Transverse colon (tissue), 4 donors: ENCODE results near the gene SDHAF4. TPM values are rescaled to one million over a fixed set of nuclear protein-coding genes. Genes with fewer than 3 reads are reported as not detected.
"Not testable (repeated sequence)": the region's sequence is repeated elsewhere in the genome, so short reads cannot be mapped to it uniquely, and the experiment has no call there.

Source experiments
- DNase-seq: peaks from one replicate; pipeline ENCODE4 v3.0.0-alpha.2; 2019
- H3K27ac ChIP-seq, 4 donors: fragments of 200-600 bp; sonication (generic); 2 replicates each; pipeline ENCODE4 v1.5.1; 2016 to 2018; ENCODE audit warnings: inconsistent platforms in 4 of 4
- H3K27me3 ChIP-seq: fragments of 200-600 bp; sonication (generic); 2 replicates; pipeline ENCODE4 v1.5.1; 2017; ENCODE audit warnings: inconsistent platforms
- H3K36me3 ChIP-seq, 4 donors: fragments of 200-600 bp; sonication (generic); 2 replicates each; pipeline ENCODE4 v1.5.1; 2017 to 2019; ENCODE audit warnings: inconsistent platforms in 4 of 4
- H3K4me1 ChIP-seq, 4 donors: fragments of 200-600 bp; sonication (generic); 2 replicates each; pipeline ENCODE4 v1.5.1; 2017 to 2020; ENCODE audit warnings: inconsistent platforms in 4 of 4
- H3K4me3 ChIP-seq, 4 donors: fragments of 200-600 bp; sonication (generic); 1 replicate in 1 of 4; 2 replicates in 3 of 4; pipeline versions ENCODE4 v1.5.1 to v1.6.1; 2017 to 2019; ENCODE audit warnings: inconsistent platforms in 4 of 4
- H3K9me3 ChIP-seq, 2 donors: fragments of 200-600 bp; sonication (generic); 2 replicates each; pipeline ENCODE4 v1.5.1; 2017 to 2019; ENCODE audit warnings: inconsistent platforms in 2 of 2
- CTCF ChIP-seq, 5 experiments: fragments of 200-600 bp in 3 of 5; fragments of 450-650 bp in 2 of 5; sonication (generic) in 3 of 5; IDR thresholded peaks; 1 replicate in 2 of 5; 2 replicates in 3 of 5; pipeline ENCODE4 v1.5.1; 2016 to 2017; ENCODE audit warnings: antibody characterized with exemption in 5 of 5, inconsistent platforms in 3 of 5, mild to moderate bottlenecking in 2 of 5, moderate library complexity in 1 of 5
- EP300 ChIP-seq: sonication (generic); formaldehyde crosslinking; IDR thresholded peaks from one replicate; pipeline ENCODE4 v1.6.1; 2017; ENCODE audit warnings: antibody characterized with exemption, low read depth
- POLR2A ChIP-seq: fragments of 450-650 bp; IDR thresholded peaks from one replicate; pipeline ENCODE4 v1.6.1; 2016; ENCODE audit warnings: antibody characterized with exemption, mild to moderate bottlenecking, moderate library complexity
- POLR2AphosphoS5 ChIP-seq, 3 donors: sonication (generic); formaldehyde crosslinking; IDR thresholded peaks; one replicate each; pipeline ENCODE4 v1.6.1; 2016; ENCODE audit warnings: antibody characterized with exemption in 3 of 3
- WGBS, 2 donors: methylation state at CpG; one replicate each; pipeline ENCODE4 v1.1.5; 2018; ENCODE audit warnings: low coverage in 1 of 2; 5-methylcytosine and 5-hydroxymethylcytosine counted together
- in situ Hi-C, 4 donors: fragments of 200-750 bp; cut with MboI; loops; one replicate each; pipeline versions ENCODE4 v1.15.0 to v1.15.1; 2017; ENCODE audit warnings: low sequenced_read_pairs in 3 of 4, low pct_ligation_motif_present in 1 of 4, low pct_unique_long_range_greater_than_20kb in 1 of 4
- intact Hi-C: fragments of 100-400 bp; cut with DNase I; formaldehyde crosslinking; loops from one replicate; pipeline ENCODE4 v1.15.1; 2023; ENCODE audit warnings: low total_unique reads
- total RNA-seq, 4 donors: library from RNA; depleted of rRNA; stranded (reverse); fragments of >200 nt; gene quantifications; one replicate each; pipeline ENCODE4 v1.1.0, GENCODE V29; 2016

The SDHAF4 gene
- total RNA-seq, 4 donors from 2014 or later, result 1.9 to 8.3 (median 5.3) TPM

GRCh38 chr6:70592391-70593117 is 25.8 kb downstream of the SDHAF4 start:
- TF ChIP-seq POLR2A, result no peak
- TF ChIP-seq POLR2AphosphoS5 (IDR thresholded peaks at IDR 0.05), result no peak
- TF ChIP-seq CTCF (IDR thresholded peaks at IDR 0.05), result no peak
- TF ChIP-seq EP300, result no peak
- no peak for DNase-seq
- Histone ChIP-seq H3K27me3 (no peaks in the 10 kb centered on the region), H3K4me3 (no peak overlapping the region), H3K36me3 (no peaks in the 10 kb centered on the region), H3K9me3 (no peaks in the 10 kb centered on the region), H3K27ac (no peak overlapping the region), H3K4me1 (no peaks in the 10 kb centered on the region)
- 57 to 68% methylated on average over 3 to 5 of the region's 5 CpGs for WGBS, 2 donors
- in situ Hi-C loops, result no loop called here
- intact Hi-C loops, result no loop called here

GRCh38 chr6:70593118-70593486 is 26.4 kb downstream of the SDHAF4 start:
- Histone ChIP-seq H3K4me1 (no peaks in the 10 kb centered on the region), H3K9me3 (no peaks in the 10 kb centered on the region), H3K36me3 (no peaks in the 10 kb centered on the region), H3K27me3 (no peaks in the 10 kb centered on the region), H3K27ac (no peak overlapping the region), H3K4me3 (no peak overlapping the region)
- in situ Hi-C loops (no loop called here), intact Hi-C loops (no loop called here)
- DNase-seq, result no peak
- TF ChIP-seq CTCF (IDR thresholded peaks at IDR 0.05) (no peak), EP300 (no peak), POLR2AphosphoS5 (IDR thresholded peaks at IDR 0.05) (no peak), POLR2A (no peak)
- WGBS, 2 donors, result 86% methylated on average over 3 of the region's 3 CpGs; no CpG with 5 or more reads in 1 of the 2 donors

GRCh38 chr6:70599187-70599586 is 32.5 kb downstream of the SDHAF4 start:
- Histone ChIP-seq H3K36me3 (no peaks in the 10 kb centered on the region), H3K27ac (no peak overlapping the region), H3K4me3 (no peak overlapping the region), H3K4me1 (no peaks in the 10 kb centered on the region), H3K27me3 (no peaks in the 10 kb centered on the region), H3K9me3 (no peaks in the 10 kb centered on the region)
- in situ Hi-C loops, result no loop called here
- 71% methylated on average over 4 of the region's 4 CpGs; no CpG with 5 or more reads in 1 of the 2 donors for WGBS, 2 donors
- no peak for TF ChIP-seq POLR2AphosphoS5 (IDR thresholded peaks at IDR 0.05)
- no peak for TF ChIP-seq CTCF (IDR thresholded peaks at IDR 0.05)
- TF ChIP-seq EP300, result no peak
- TF ChIP-seq POLR2A, result no peak
- DNase-seq, result no peak
- intact Hi-C loops, result no loop called here

GRCh38 chr6:70601014-70601413 is 34.3 kb downstream of the SDHAF4 start:
- no peaks in the 10 kb centered on the region for H3K4me1 ChIP-seq
- no peaks in the 10 kb centered on the region for H3K27me3 ChIP-seq
- no peak overlapping the region for H3K27ac ChIP-seq
- 55 to 100% methylated on average over 1 to 3 of the region's 3 CpGs for WGBS, 2 donors
- in situ Hi-C loops (no loop called here), intact Hi-C loops (no loop called here)
- no peak for TF ChIP-seq EP300
- DNase-seq, result no peak
- no peaks in the 10 kb centered on the region for H3K36me3 ChIP-seq
- H3K9me3 ChIP-seq, result no peaks in the 10 kb centered on the region
- H3K4me3 ChIP-seq, result no peak overlapping the region

GRCh38 chr6:70604254-70604653 is 37.5 kb downstream of the SDHAF4 start:
- no peaks in the 10 kb centered on the region for H3K9me3 ChIP-seq
- in situ Hi-C loops (no loop called here), intact Hi-C loops (no loop called here)
- no peak for TF ChIP-seq CTCF (IDR thresholded peaks at IDR 0.05)
- H3K36me3 ChIP-seq, result no peaks in the 10 kb centered on the region
- no peak overlapping the region for H3K27ac ChIP-seq
- H3K27me3 ChIP-seq, result no peaks in the 10 kb centered on the region
- 91% methylated on average over 6 of the region's 6 CpGs; no CpG with 5 or more reads in 1 of the 2 donors for WGBS, 2 donors
- no peaks in the 10 kb centered on the region for H3K4me1 ChIP-seq
- no peak overlapping the region for H3K4me3 ChIP-seq
- no peak for DNase-seq

- WGBS, 2 donors, result 70 to 80% methylated on average over 2 of the region's 2 CpGs
- H3K4me1 ChIP-seq, H3K4me3 ChIP-seq, H3K27me3 ChIP-seq, DNase-seq, H3K27ac ChIP-seq, H3K36me3 ChIP-seq, H3K9me3 ChIP-seq, intact Hi-C loops, in situ Hi-C loops: not testable (repeated sequence)
Measured at GRCh38 chr6:70607371-70607770, 40.6 kb downstream of the SDHAF4 start.

GRCh38 chr6:70609181-70609580 is 42.5 kb downstream of the SDHAF4 start:
- 89 to 93% methylated on average over 8 to 13 of the region's 13 CpGs for WGBS, 2 donors
- H3K27me3 ChIP-seq, in situ Hi-C loops, H3K36me3 ChIP-seq, H3K27ac ChIP-seq, intact Hi-C loops, H3K4me3 ChIP-seq, H3K4me1 ChIP-seq, DNase-seq, H3K9me3 ChIP-seq: not testable (repeated sequence)
